Amniotic stem cell (primary cell): ENCODE measurements around the gene CYP3A7.
"Not testable (repeated sequence)": the region's sequence is repeated elsewhere in the genome, so short reads cannot be mapped to it uniquely, and the experiment has no call there.

Experiments
- DNase-seq: peaks from one replicate; lab custom pipeline; 2025; lab: John Stamatoyannopoulos, UW

Gene CYP3A7

DNA sequence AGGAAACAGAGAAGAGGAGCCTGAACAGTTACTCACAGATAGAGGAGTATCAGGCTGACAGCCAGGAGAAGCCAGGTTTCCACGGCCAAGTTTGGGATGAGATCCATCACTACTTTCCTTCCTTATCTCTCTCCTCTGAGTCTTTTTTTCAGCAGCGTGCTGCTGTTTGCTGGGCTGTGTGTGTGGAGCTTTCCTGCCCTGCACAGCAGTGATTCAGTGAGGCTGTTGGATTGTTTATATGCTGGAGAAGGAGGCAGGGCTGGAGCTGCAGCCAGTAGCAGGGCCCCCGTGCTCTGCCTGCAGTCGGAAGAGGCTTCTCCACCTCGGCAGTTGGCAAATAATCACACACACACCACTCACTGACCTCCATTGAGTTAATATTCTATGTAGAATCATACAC lies at the start of gene CYP3A7:
CYP3A7 (minus strand) TSS at position 210 of the 400 bp plus-strand sequence; CDS start at position 107, 103 bp downstream.
- no peak for DNase-seq

DNA sequence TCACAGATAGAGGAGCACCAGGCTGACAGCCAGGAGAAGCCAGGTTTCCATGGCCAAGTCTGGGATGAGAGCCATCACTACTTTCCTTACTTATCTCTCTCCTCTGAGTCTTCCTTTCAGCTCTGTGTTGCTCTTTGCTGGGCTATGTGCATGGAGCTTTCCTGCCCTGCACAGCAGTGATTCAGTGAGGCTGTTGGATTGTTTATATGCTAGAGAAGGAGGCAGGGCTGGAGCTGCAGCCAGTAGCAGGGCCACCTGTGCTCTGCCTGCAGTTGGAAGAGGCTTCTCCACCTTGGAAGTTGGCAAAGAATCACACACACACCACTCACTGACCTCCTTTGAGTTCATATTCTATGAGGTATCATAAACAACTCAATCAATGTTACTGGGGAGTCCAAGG lies 49.0 kb upstream of the CYP3A7 start, which contains the start of gene CYP3A4:
CYP3A4 (minus strand) TSS at position 178 of the 400 bp plus-strand sequence; CDS start at position 75, 103 bp downstream.
- no peak for DNase-seq

DNA sequence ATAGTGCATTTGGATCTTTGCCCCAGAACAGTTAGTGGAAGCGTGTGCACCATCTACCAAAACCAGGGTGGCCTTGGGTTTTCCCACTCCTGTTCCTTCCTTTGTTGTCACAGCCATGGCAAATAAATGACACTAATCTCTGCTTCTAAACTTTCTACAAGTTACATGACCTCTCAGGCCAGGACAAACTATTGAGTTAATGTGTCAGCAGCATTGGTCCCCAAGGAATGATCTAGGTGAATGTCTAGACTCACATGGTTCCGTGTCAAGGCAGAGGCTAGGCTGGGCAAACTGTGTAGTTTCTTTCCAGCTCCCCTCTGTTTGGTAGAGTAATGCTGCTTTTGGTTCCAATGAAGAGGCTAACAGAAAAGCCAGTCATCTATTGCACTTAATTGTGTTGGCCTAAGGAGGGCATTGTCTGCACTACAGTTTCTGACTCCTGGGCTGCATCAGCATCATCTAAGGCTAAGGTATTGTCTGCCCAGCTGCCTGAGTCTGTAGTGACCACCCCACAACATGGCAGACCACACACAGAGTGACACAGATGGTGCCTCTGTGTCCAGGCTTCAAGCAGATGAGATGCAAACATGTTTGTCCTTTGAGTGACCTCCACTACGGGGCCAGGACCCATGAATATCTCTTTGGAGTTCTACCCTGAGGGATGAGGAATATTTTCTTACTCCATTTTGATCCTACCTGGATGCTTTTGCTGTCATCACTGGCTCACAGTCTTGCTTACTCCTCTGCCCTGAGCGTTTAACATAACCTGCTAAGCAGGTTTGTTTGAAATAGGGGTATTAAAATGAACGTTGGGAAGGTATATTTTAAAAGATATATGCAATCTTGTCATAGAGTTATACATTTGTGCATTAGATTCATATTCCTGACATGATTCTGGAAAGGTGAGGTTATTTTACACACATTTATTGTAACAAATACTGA lies 47.3 kb upstream of the CYP3A7 start:
- no peak for DNase-seq

DNA sequence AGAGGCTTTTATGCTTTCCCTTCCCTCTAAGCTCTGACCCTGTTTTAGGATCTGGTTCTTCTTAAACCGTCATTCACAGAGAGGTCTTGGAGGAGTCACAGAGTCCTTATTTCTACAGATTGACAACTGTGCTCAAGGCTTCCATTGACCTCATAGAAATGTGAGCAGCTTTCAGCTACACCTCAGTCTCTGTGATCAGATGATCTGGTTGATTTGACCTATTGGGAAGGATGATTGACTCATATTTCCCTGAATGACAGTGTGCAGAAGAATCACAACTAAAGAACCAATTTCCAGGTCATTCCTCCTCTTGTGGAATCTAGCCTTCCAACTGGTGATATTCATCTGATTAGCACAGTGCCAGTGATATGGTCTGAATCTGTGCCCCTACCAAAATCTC lies 45.6 kb upstream of the CYP3A7 start:
- no peak for DNase-seq

DNA sequence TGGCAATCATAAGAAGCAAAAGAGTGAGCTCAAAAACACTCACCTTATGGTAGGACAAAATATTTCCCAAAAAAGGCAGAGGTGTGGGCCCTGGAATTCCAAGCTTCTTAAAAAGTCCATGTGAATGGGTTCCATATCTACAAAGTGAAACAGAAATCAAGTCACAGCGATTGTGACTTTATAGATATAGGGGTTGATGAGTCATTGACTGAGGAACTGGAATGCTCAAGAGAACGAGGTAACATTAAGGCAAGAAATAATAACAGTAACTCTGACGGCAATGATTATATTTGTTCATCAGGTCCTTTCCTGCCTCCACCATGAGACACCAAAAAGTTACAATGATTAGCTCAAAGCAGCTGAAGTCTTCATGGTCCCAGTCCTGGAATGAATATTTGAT lies 45.0 kb upstream of the CYP3A7 start:
- DNase-seq: no peak

DNA sequence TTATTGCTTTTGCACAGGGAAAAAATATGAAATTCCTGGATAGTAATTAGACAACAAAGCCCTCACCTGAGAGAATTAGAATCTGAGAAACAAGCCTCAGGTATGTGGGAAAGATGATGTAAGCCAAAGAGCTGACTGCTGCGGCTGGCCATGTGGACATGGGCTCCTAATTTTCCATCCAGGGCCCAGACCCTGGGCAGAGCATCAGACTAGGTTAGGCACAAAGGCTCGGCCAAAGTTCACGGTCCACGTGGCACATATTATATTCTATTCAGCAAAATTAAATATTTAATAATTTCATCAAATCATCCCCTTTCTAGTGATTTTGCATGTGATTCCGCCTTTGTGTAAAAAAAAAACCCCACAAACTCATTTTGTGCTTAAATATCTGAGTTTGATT lies 43.9 kb upstream of the CYP3A7 start:
- DNase-seq: no peak

DNA sequence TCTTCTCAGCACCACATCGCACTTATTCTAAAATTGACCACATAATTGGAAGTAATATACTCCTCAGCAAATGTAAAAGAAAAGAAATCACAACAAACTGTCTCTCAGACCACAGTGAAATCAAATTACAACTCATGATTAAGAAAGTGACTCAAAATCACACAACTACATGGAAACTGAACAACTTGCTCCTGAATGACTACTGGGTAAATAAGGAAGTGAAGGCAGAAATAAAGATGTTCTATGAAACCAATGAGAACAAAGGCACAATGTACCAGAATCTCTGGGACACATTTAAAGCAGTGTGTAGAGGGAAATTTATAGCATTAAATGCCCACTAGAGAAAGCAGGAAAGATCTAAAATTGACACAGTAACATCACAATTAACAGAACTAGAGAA lies 38.4 kb upstream of the CYP3A7 start:
- not testable (repeated sequence) for DNase-seq

DNA sequence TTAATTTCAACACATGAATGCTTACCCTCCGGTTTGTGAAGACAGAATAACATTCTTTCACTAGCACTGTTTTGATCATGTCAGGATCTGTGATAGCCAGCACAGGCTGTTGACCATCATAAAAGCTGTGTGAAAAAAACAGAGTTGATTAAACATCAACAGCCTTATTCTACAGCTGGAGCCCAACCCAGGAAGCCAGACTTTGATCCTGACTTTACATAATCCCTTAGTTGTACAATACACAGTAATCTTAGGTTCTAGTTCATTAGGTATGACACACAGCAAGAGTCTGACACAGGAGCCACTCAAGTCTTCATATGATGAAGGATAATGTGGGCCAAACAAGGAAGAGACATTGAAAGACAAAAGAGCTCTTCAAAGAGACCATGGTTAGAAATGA lies 37.6 kb upstream of the CYP3A7 start:
- DNase-seq: no peak

DNA sequence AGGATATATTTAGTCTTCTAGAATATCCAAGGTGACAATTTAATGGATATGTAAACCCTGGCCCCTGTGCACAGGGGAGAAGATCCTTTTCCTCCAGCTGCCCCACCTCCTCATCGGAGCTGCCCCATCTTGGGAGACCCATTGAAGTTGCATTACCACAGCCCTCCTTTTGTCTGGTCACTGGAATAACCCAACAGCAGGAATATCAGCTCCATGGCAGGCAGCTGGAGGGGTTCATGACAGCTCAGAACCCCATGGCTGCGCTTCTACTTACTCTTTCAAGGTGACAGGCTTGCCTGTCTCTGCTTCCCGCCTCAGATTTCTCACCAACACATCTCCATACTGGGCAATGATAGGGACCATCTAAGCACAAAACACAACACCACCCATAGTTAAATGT lies 34.5 kb upstream of the CYP3A7 start:
- DNase-seq: not testable (repeated sequence)

DNA sequence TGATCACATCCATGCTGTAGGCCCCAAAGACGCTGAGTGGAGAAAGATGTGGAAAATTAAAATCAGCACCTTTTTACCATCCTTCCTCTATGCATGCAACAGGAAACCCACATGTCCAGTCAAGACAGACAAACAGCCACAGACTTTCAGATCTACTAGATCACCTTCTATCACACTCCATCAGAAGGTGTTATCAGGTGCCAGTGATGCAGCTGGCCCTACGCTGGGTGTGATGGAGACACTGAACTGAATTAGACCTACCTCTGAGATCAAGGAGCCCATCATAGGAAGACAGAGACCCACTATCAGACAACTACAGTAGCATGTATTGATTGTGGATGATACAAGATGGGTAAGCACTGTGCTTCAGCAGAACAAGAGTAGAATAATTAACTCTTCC lies 33.5 kb upstream of the CYP3A7 start:
- no peak for DNase-seq

DNA sequence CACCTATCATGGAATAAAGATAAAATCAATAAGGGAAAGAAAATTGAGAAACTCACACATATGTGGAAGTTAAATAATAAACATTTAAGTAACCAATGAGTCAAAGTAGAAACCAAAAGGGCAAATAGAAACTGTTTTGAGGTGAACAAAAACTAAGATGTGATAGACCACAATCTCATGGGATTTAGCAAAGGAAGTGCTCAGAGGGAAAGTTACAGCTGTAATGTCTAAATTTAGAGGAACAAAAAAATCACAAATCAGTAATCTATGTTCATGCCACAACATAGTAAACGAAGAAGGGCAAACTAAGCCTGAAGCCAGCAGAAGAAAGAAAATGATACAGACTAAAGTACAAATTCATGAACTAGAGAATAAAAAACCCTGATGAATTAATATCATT lies 32.7 kb upstream of the CYP3A7 start:
- DNase-seq: no peak

DNA sequence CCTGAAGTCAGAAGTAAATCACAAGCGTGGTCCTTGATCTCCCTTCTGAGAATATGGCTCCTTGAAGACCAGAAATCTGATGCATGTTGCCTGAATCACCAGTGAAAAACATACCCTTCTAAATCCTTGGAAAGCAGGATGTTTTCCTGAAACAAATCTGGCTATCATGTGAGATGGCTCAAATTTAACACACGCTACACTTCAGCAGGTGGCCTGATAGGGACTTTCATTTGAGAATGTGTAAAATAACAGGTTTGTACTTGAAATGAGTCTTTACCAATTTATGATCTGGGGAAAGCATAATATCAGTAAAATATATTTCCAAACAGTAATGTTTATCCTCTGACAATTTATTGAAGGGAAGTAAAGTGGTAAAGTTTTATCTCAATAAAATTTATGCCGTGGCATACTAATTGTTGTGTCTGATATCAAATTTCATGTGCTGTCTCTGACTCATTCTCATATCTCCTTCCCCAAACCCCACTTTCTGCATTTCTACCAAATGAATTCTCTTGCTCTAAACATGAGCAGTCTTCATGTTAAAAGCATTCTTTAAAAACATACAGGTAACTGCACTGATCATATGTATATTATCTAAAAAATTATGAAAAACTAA lies 31.6 kb upstream of the CYP3A7 start:
- DNase-seq: no peak

DNA sequence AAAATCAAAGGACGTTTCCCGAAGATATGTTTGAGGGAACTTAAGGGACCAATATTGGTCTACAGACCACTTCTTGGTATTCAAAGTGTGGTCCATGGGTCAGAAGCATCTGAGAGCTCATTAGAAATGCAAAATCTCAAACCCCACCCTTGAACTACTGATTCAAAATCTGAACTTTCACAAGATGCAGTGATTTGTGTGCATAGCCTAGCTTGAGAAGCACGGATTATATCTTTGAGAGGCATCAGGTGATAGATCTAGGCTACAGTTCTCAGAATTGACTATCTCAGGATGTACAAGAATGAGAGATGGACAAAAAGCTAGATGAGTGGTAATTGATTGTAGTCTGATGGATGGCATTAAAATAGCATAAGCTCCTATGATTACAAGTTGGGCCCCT lies 29.5 kb upstream of the CYP3A7 start:
- DNase-seq: no peak

DNA sequence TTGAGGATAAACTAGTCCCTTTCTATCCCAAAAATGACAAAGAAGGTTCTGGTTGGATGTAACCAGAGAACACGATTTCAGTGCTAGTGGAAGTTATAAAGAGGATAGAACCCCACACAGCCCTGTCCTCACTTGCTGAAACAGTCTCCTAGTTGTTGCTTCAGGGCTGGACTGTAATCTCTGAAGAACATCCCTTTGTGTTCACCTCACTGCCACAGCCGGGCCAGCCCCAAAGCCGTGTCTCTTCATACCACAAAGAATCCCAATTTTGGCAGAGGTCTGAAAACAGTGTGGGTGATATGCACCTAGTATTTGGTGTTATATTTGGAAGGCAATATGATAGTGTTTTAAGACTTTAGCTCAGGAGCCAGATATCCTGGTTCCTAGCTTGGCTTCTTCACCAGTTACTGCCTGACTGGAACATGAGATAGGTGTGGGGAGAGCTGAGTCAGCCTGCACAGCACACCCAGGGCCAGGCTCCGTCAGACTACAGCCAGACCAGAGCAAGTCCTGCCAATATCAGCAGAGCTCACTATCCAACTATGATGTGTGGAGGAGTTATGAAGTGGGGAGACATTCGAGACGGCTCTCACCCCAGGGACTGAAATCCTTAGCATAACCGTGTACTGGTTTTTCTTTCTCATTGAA lies 27.8 kb upstream of the CYP3A7 start:
- DNase-seq: no peak

DNA sequence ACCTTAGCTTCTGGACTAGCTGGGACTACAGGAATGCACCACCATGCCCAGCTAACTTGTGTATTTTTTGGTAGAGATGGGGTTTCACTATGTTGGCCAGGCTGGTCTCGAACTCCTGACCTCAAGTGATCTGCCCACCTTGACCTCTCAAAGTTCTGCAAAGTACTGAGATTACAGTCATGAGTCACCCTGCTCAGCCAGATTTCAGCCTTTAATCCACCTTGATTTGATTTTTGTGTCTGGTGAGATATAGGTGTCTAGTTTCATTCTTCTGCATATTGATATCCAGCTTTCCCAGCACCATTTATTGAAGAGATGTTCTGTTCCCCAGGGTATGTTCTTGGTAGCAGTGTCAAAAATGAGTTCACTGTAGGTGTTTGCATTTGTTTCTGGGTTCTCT lies 20.1 kb upstream of the CYP3A7 start:
- DNase-seq: no peak

DNA sequence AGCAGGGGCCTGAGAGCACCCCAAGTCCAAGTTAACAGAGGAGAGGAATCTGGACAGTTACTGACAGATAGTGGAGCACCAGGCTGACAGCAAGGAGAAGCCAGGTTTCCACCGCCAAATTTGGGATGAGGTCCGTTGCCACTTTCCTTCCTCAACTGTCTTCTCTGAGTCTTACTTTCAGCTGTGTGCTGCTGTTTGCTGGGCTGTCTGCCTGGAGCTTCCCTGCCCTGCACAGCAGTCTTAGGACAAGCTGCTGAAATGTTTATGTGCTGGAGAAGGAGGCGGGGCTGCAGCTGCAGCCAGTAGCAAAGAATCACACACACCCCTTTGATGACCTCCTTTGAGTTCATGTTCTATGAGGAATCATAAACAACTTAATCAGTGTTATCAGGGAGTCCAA lies 17.4 kb upstream of the CYP3A7 start:
- DNase-seq: no peak

DNA sequence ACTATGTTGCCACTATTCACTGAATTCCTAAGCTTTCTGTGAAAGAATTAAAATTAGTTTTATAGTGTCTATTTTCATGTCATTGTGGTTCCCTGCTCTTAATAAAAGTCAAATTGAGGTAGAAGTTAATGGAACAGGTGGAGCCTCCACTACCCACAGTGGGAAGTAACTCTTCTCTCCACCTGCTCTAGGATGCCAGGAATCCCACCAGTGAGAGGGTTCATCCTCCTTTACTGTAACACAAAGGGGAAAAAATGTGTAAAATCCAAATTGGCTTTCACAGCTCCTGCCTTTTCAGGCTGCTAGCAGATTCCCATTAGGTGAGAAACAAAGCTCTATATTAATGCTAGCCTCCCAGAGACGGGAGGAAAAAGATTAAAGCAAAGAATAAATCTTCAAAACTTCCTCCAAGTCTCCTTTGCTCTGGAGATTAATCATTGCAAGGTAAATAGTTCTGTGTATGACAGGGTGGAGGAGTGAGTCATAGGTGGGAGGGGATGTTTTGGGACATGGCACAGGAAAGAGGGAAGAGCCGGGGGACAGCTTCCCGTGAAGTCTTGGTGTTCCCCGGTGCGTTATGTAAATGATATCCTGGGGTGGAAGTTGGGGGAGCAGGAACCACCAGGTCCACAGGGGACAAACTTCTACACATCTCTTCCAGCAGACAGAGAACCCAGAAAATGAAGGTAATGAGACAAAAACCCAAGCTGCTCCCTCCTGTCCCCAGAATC lies 16.5 kb upstream of the CYP3A7 start:
- DNase-seq: not testable (repeated sequence)

DNA sequence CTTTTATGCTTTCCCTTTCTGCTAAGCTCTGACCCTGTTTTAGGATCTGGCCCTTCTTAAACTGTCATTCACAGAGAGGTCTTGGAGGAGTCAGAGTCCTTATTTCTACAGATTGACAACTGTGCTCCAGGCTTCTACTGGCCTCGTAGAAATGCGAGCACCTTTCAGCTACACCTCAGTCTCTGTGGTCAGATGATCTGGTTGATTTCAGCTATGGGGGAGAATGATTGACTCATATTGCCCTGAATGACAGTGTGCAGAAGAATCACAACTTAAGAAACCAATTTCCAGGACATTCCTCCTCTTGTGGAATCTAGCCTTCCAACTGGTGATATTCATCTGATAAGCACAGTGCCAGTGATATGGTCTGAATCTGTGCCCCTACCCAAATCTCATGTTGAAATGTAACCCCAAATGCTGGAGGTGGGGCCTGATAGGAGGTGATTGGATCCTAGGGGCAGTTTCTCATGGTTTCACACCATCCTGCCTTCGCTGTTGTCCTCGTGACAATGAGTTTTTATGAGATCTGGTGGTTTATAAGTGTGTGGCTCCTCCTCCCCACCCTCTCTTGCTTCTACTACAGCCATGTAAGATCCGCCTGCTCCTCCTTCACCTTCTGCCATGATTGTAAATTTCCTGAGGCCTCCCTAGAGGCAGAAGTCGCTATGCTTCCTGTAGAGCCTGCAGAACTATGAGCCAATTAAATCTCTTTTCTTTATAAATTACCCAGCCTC lies 14.0 kb upstream of the CYP3A7 start:
- no peak for DNase-seq

DNA sequence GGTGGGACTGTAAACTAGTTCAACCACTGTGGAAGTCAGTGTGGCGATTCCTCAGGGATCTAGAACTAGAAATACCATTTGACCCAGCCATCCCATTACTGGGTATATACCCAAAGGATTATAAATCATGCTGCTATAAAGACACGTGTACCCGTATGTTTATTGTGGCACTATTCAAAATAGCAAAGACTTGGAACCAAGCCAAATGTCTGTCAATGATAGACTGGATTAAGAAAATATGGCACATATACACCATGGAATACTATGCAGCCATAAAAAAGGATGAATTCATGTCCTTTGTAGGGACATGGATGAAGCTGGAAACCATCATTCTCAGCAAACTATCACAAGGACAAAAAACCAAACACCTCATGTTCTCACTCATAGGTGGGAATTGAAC lies 11.9 kb upstream of the CYP3A7 start:
- DNase-seq: not testable (repeated sequence)

DNA sequence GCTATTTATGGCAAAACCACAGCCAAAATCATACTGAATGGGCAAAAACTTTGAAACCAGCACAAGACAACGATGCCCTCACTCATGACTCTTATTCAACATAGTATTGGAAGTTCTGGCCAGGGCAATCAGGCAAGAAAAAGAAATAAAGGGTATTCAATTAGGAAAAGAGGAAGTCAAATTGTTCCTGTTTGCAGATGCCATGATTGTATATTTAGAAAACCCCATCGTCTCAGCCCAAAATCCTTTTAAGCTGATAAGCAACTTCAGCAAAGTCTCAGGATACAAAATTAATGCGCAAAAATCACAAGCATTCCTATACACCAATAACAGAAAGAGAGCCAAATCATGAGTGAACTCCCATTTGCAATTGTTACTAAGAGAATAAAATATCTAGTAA lies 10.4 kb upstream of the CYP3A7 start:
- not testable (repeated sequence) for DNase-seq

DNA sequence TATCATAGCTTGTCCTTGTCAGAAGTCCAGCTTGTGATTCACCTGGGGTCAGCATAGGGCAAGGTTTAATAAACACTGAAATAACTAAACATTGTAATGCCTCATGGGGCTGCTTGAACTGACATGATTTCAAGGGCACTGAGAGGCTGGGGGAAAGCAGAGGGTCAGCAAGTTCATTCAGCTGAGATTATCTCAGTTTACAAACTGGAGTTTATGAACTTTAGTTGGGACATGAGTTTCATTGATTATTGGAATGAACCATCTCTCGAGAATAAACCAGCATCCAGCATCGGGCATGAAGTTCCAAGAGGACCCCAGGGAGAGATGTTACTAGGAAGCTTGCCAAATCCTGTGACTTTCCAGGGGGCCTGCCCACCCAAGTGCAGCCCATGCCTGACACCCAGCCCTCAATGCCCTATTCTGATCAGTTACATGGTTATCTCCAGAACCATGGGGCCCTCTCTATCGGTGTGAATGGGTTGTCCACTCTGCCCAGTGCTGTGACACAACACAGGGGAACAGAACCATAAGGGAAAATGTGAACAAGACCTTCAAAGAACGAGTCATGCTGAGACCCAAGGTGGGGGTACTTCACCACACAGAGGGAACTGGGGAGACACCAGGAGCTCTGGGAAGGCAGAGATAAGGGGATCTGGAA lies 7.9 kb upstream of the CYP3A7 start:
- no peak for DNase-seq
